HG02623 (cell line): ENCODE results near the gene TCERG1L.

ENCODE experiments used
- ATAC-seq: cut with Tn5 transposase; IDR thresholded peaks from one replicate; pipeline ENCODE4 v1.9.1; 2021; ENCODE audit warnings: moderate library complexity; ENCODE audit not compliant: unreplicated experiment

The TCERG1L gene

DNA sequence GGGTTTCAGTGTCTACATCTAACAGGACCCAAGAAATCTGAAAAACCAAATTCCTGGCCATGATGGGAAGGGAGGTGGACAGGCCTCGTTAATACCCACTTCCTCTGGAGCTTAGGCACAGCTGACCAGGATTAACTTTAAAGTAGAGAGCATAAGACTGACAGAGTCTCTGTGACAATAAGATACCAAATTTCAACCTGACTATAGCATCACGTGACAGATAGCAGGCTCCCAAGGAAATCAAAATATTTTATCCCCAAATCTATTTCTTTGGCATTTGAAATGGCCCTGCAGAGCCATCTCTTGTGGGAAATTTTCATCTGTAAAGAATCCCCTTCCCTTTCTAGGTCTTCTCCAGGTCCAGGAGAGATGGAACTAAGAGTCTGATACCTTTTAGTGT, 258.3 kb downstream of the TCERG1L start:
- no peak for ATAC-seq

DNA sequence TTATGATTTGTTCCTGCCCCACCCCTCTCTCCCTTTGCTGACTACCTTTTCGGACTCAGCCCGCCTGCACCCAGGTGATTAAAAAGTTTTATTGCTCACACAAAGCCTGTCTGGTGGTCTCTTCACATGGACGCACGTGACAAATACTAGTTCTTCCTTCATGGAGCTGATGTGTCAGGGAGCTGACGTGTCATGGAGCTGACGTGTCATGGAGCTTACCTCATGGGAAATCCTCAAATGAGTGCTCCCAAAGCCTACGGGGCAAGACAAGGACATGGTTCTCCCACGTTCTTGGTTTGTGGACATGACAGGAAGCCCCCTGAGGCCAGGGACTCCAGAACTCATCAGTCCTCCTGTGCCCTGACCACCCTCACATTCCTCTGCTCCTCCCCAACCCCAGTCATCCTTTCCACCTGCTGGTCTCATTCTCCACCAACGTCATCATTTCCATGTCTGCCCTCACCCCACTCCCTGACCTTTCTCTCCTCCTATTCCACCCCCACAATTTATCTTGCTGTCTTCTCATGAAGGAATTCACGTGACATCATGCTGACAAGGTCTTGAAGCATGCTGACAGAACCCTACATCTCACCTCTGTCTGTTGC, 261.3 kb downstream of the TCERG1L start:
- ATAC-seq: no peak

DNA sequence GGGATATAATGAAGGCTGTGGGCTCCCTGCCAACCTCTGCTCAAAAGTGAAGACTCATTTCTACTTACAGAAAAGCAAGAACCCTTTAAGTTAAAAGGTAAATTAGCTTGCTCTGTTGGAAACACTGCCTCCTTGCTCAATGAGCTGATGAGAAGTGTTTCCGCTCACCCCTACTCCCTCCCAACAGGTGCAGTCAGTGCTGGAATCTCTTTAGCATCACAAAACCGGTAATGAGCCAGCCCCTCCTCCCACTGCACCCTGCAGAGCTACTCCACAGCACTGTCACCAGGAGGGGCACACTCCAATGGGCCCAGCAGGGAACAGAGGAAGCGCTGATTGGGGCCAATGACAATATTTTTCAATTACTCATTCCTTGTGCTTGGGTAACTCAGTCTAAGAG, 262.5 kb downstream of the TCERG1L start:
- ATAC-seq: no peak

DNA sequence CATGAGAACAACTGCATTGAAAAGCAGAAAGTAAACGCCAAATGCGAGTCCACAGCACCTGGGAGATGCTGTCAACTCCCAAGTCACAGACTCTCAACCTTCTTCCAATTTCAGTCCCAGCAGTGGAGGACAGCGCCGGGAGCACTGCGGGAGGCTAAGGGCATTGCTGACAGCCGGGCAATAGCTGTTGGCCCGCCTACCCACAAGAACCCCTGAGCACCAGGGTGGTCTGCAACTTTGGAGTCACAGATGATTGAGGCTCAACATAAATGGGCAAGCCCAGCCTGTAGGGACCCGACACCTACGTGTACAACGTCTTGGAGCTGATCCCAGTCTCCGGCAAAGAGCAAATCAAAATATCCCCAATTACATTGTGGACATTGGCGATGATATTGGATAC, 262.9 kb downstream of the TCERG1L start:
- ATAC-seq: no peak

DNA sequence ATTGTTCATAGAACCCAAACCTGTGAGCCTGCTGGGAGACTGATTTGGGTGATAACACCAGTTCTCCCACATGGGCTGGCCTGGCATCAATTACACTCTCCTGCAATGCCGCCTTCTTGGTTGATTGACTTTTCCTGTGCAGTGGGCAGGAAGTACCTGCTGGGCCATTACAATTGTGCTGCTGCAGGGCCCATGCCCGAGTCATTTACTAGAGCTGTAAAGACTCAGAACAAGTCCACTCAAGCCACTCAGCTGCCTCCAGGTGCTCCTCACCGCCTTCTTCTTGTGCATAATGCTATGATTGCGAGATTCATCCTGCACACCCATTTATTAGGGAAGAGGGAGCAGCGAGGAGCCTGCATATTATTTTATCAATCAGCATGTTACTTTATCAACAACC, 264.0 kb downstream of the TCERG1L start:
- ATAC-seq: no peak

DNA sequence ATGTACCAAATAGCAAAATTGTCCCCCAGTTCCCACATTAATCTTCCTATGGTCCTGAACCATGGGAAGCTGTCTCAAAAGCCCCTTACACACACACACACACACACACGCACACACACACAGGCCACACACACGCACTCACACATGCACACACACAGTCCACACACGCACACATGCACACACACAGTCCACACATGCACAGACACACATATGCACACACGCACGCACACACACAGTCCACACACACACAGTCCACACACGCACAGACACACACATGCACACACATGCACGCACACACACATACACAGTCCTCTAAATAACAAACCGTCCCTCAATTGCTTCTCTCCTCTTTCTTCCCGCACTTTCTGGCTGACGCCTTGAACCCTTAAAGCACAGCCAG, 265.3 kb downstream of the TCERG1L start:
- ATAC-seq: no peak

DNA sequence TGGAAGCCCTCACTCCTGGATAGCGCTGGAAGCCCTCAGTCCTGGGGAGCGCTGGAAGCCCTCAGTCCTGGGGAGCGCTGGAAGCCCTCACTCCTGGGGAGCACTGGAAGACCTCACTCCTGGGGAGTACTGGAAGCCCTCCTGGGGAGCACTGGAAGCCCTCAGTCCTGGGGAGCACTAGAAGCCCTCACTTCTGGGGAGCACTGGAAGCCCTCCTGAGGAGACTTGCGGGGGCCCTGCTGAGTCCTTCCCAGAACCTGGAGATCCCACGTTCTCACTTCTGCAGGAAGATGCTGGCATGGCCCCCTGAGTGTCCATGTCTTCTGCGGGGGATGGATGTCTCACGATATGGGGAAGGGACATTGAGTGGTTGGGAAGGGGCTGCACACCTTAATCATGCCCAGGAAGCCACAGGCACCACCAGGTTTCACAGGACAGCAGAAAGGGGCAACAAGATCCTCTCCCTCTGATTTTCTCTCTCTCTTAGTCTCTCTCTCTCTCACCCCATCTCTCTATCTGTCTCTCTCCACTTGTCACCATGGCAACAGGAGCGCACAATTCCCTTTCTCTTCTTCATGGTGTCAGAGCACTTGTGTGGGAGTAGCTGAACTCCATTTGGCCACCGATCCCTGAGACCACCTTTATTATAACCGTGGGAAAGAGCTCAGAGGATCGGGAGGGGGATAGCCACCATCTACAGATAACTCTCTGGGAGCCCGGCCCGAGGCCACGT, 267.0 kb downstream of the TCERG1L start:
- ATAC-seq: no peak

DNA sequence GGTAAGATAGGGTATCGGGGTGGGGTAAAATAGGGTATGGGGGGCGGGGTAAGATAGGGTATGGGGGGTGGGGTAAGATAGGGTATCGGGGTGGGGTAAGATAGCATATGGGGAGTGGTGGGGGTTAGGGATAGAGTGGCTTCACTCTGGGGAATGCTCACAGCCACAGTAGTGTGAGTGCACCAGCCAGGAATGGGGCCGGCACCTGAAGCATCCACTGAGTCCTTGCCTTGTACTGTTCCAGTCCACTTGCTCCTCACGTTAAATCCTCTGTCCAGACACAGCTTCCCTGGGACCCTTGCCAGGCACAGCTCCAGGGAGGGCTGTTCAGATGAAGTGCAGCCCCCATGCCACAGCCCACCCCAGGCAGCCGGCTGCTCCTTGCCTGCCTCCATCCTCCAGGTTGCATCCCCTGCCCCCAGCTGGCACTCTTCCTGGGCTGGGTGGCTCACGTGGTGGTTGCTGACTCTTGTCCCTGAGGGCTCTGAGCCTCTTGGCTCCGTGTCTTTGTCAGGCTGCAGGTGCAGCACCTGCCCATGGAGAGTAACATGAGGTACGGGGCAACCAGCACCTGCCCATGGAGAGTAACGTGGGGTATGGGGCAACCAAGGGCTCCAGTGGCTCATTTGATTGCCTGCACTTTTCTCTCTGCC, 268.4 kb downstream of the TCERG1L start:
- no peak for ATAC-seq
